BLaER1 treated with 17β-estradiol and CSF1 and Interleukin-3, amounts not matched to agents 10 nM and 100 nM (cell line): ENCODE measurements around the gene DUS1L.

Experiments
- H3K27ac ChIP-seq, 11 experiments: shearing (Covaris generic); formaldehyde crosslinking; 2 replicates each; pipeline ENCODE4 v1.8.1; 2022
- H3K27me3 ChIP-seq, 11 experiments: shearing (Covaris generic); formaldehyde crosslinking; 2 replicates each; pipeline ENCODE4 v1.8.1; 2022
- H3K36me3 ChIP-seq, 11 experiments: shearing (Covaris generic); formaldehyde crosslinking; 2 replicates each; pipeline ENCODE4 v1.8.1; 2022
- H3K4me1 ChIP-seq, 10 experiments: shearing (Covaris generic); formaldehyde crosslinking; 2 replicates each; pipeline ENCODE4 v1.8.1; 2022
- H3K4me2 ChIP-seq, 11 experiments: shearing (Covaris generic); formaldehyde crosslinking; 2 replicates each; pipeline ENCODE4 v1.8.1; 2022
- H3K4me3 ChIP-seq, 10 experiments: shearing (Covaris generic); formaldehyde crosslinking; 2 replicates each; pipeline ENCODE4 v1.8.1; 2022
- H3K9ac ChIP-seq, 11 experiments: shearing (Covaris generic); formaldehyde crosslinking; 2 replicates each; pipeline ENCODE4 v1.8.1; 2022
- H3K9me3 ChIP-seq, 11 experiments: shearing (Covaris generic); formaldehyde crosslinking; replicated peaks in 1 of 11; 2 replicates each; pipeline ENCODE4 v1.8.1; 2022
- H4K20me1 ChIP-seq, 11 experiments: shearing (Covaris generic); formaldehyde crosslinking; 2 replicates each; pipeline ENCODE4 v1.8.1; 2022
- Cebpa-rat ChIP-seq, 11 experiments: shearing (Covaris generic); IDR thresholded peaks; 2 replicates each; pipeline ENCODE4 v1.8.1; 2022

DUS1L gene

DNA sequence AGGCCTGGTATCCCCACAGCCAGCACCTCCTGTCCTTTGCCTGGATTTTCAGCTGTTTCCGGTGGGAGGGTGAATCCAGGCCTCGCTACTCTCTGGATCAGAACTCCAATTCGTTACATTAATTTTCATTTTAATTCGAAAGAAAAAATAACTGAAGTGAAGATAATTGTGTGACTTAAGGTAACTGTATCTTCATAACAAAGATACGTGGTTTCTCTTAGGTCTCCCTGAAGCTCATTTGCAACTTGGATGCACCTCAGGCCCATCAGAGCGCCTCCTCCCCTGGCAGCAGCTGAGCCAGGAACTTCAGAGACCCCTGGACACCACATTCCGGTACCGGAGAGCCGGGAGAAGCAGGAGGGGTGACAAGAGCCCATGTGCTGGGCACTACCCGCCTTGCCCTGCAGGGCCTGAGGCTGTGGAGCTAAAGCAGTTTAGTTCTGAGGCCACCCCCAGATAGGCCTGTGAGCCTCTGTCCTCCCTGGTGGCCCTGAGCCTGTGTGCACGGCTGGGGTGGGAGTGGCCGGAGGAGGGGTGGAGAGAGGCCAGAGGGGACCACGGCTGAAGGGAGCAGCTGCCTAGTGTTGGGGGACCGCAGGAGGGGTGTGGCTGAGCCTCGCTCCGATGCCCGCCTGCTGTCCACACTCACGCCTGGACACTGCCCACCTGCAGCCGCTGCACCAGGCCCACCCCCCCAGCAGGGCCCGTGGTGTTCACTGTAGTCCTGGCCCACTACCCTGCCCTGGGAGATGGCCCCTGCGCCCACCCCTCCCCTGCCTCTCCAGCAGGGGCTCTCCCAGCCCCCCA is 11.4 kb upstream of the DUS1L start:
- no peak for TF ChIP-seq Cebpa-rat (IDR thresholded peaks at IDR 0.05)
- Histone ChIP-seq H3K4me2 (peak overlapping the region in 5 of 11 experiments; percentile 10 to 55 (median 34); a peak in 7 of 22 replicates), H3K27ac (no peak overlapping the region), H3K36me3 (peaks cover 38 to 49% (median 43%) of the 10 kb centered on the region in 11 experiments), H3K9ac (0 out of 22 replicates have a peak overlapping the region, but pooled peaks of 2 of the 11 experiments have one; percentile 8 to 26), H3K4me1 (peaks cover 0 to 39% (median 14%) of the 10 kb centered on the region in 10 experiments; a peak in 11 of 20 replicates), H3K27me3 (no peaks in the 10 kb centered on the region), H4K20me1 (peaks cover 0 to 57% (median 47%) of the 10 kb centered on the region in 11 experiments; a peak in 19 of 22 replicates), H3K4me3 (no peak overlapping the region), H3K9me3 (no peaks in the 10 kb centered on the region)

DNA sequence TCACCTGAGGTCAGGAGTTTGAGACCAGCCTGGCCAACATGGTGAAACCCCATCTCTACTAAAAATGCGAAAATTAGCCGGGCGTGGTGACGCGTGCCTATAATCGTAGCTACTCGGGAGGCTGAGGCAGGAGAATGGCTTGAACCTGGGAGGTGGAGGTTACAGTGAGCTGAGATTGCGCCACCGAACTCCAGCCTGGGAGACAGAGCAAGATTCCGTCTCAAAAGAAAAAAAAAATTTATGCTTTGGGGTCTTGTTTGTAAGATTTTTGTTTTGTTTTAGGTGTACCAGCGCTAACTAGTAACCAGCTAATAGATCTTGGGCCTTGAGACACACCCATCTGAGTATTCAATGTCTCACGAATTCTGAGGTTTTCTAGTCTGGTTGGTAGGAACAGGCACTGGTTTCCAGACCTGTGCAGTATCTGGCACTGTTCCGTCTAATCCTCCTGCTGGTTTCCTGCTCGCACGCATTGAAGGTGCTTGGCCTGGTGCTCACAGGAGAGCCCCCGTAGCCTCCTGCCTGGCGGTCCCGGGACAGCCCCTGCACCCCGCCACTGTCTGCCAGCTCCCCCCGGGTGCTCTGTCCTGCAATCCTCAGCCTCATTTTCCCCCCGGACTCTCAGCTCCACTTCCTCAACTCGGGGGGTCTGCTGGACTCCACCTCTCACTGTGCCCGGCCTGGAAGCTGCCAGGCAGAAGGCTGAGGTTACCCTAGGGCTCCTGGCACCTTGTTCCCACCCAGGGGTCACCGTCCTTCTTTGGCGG is 10.6 kb upstream of the DUS1L start:
- peak overlapping the region in 5 of 11 experiments; percentile 13 to 55 (median 34); a peak in 9 of 22 replicates for H3K4me2 ChIP-seq

DNA sequence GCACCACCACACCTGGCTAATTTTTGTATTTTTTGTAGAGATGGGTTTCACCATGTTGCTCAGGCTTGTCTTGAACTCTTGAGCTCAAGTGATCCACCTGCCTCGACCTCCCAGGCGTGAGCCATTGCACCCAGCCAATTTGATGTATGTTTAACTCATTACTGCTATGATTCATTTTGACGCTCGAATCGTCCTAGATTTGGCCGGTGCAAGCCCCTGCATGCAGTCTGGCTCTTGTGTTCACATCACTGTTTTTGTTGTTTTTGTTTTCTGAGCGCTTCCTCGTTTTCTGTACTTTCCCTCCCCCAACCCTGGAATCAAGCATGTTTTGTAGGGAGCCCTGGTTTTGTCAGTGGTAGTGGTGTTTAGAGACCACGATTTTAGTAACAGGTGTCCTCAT is 7.8 kb upstream of the DUS1L start:
- peaks cover 0 to 39% (median 14%) of the 10 kb centered on the region in 10 experiments; a peak in 11 of 20 replicates for H3K4me1 ChIP-seq
- no peak overlapping the region for H3K4me2 ChIP-seq
- H3K36me3 ChIP-seq, result peaks cover 7 to 18% (median 12%) of the 10 kb centered on the region in 11 experiments; a peak in 21 of 22 replicates
- no peak overlapping the region for H3K9ac ChIP-seq
- no peaks in the 10 kb centered on the region for H3K9me3 ChIP-seq
- no peak overlapping the region for H3K27ac ChIP-seq
- no peak overlapping the region for H3K4me3 ChIP-seq
- no peak for TF ChIP-seq Cebpa-rat (IDR thresholded peaks at IDR 0.05)
- peaks cover 0 to 24% (median 18%) of the 10 kb centered on the region in 11 experiments; a peak in 12 of 22 replicates for H4K20me1 ChIP-seq
- H3K27me3 ChIP-seq, result no peaks in the 10 kb centered on the region

More for the DNA sequence above, 10.6 kb upstream of the DUS1L start:
- Histone ChIP-seq H3K9ac (0 out of 22 replicates have a peak overlapping the region, but pooled peaks of 2 of the 11 experiments have one; percentile 8 to 26), H3K4me1 (peaks cover 0 to 39% (median 14%) of the 10 kb centered on the region in 10 experiments; a peak in 11 of 20 replicates), H3K36me3 (peaks cover 32 to 43% (median 37%) of the 10 kb centered on the region in 11 experiments), H3K27me3 (no peaks in the 10 kb centered on the region), H4K20me1 (peaks cover 0 to 50% (median 42%) of the 10 kb centered on the region in 11 experiments; a peak in 18 of 22 replicates), H3K9me3 (no peaks in the 10 kb centered on the region), H3K4me3 (no peak overlapping the region), H3K27ac (no peak overlapping the region)
- TF ChIP-seq Cebpa-rat (IDR thresholded peaks at IDR 0.05), result no peak

DNA sequence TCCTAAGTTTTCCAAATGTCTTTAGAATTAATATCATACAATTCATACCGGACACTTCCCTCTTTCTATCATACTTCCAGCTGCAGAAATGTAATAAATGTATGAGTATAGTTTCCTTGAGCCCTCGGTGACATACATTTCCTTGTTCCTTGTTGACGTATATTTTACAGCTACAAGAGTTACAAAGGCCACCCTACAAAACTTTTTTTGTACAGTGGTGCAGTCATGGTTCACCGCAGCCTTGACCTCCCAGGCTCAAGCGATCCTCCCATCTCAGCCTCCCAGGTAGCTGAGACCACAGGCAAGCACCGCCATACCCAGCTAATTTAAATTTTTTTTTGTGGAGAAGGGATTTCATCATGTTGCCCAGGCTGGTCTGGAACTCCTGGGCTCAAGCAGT is 7.2 kb upstream of the DUS1L start:
- Histone ChIP-seq H3K9ac (no peak overlapping the region), H3K4me1 (peaks cover 0 to 39% (median 14%) of the 10 kb centered on the region in 10 experiments; a peak in 11 of 20 replicates), H3K4me3 (no peak overlapping the region), H3K36me3 (peaks cover under 1 to 12% (median 6%) of the 10 kb centered on the region in 11 experiments; a peak in 19 of 22 replicates), H3K27me3 (no peaks in the 10 kb centered on the region), H3K9me3 (no peaks in the 10 kb centered on the region), H3K4me2 (no peak overlapping the region), H3K27ac (no peak overlapping the region), H4K20me1 (peaks cover 0 to 18% (median 11%) of the 10 kb centered on the region in 11 experiments; a peak in 12 of 22 replicates)
- no peak for TF ChIP-seq Cebpa-rat (IDR thresholded peaks at IDR 0.05)

DNA sequence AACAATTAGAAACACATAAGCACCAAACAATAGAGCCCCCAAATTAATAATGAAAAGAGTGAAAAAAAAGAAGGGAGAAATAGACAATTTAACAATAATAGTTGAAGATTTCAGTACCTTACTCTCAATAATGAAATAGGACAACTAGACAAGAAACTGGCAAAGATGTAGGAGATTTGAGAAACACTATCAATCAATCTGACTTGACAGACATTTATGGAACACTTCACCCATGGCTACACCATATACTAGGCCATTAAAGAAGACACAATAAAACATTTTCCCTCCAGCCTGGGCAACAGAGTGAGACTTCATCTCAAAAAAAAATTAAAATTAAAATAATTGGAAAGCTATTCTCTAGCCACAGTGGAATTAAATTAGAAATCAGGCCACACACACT is 5.0 kb upstream of the DUS1L start:
- H4K20me1 ChIP-seq, result no peaks in the 10 kb centered on the region
- no peak overlapping the region for H3K9ac ChIP-seq
- no peaks in the 10 kb centered on the region for H3K27me3 ChIP-seq
- no peak overlapping the region for H3K27ac ChIP-seq
- no peak overlapping the region for H3K4me2 ChIP-seq
- H3K9me3 ChIP-seq, result no peaks in the 10 kb centered on the region
- no peaks in the 10 kb centered on the region for H3K36me3 ChIP-seq
- no peak overlapping the region for H3K4me3 ChIP-seq
- H3K4me1 ChIP-seq, result peaks cover 8 to 36% (median 12%) of the 10 kb centered on the region in 10 experiments; a peak in 19 of 20 replicates
- no peak for TF ChIP-seq Cebpa-rat (IDR thresholded peaks at IDR 0.05)

DNA sequence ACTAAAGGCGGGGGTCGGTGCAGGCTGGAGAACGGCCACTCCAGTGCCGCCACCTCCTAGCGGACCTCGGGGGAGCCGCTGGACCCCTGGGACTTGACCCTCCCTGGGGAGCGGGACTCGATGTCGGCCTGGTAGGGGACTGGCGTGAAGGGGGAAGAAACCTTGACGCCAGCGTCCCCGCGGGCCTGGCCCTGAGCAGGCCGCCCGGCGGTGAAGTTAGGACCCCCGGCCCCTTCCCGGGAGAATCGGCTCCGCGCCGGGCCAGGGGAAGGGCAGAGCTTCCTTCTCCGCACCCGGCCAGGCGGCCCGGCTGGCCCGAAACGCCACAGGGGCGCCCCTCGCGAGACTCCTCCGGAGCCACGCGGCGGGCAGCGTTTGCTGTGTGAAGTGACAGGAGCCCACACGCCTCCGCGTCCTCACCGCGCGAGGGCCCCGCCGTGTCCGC is 389 bp downstream of the DUS1L start:
- Histone ChIP-seq H3K9ac (peak overlapping the region; percentile 94 to 99 (median 97)), H3K9me3 (no peaks in the 10 kb centered on the region), H3K27me3 (no peaks in the 10 kb centered on the region), H3K27ac (peak overlapping the region; percentile 90 to 96 (median 94)), H3K4me3 (peak overlapping the region; percentile 84 to 99 (median 98)), H4K20me1 (peaks cover 0 to 49% (median 43%) of the 10 kb centered on the region in 11 experiments; a peak in 18 of 22 replicates), H3K4me1 (peaks cover 27 to 42% (median 36%) of the 10 kb centered on the region in 10 experiments), H3K36me3 (peaks cover 37 to 44% (median 40%) of the 10 kb centered on the region in 11 experiments), H3K4me2 (peak overlapping the region; percentile 92 to 100 (median 98))
- no peak for TF ChIP-seq Cebpa-rat (IDR thresholded peaks at IDR 0.05)

DNA sequence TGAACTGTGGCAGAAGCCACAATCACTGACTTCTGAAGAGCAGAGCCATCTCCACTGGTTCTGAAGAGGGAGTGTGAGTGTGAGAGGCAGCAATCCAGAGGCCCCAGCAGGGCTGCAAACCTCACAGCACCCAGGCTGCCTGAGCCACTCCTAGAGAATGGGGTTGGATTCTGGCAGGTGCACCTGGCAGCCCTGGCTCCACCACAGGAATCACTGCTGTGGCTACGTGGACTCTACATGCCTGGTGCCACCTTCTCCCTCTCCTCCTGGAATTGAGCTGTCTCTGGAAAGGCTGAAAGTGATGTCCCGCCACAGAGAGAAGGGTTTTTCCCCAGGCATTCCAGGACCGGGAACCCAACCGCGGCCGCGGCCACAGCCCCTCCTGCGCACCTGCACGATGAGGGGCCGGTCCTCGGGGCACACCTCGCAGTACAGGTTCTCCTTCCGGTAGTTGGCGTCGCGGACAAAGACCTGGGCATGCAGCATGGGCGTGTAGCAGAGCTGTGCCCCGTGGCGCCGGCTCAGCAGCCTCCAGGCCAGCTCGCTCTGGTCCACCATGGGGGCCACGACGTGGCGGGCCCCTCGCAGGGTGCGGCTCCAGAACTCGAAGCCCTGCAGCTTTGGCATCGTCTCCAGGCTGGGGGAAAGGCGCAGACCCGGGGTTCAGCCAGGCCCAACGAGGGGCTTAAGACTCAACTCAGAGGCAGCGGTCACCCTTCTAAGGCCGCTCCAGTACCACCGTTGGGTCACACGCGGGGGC is 991 bp downstream of the DUS1L start:
- peak overlapping the region; percentile 84 to 99 (median 98) for H3K4me3 ChIP-seq
- H3K9me3 ChIP-seq, result no peaks in the 10 kb centered on the region
- peak overlapping the region; percentile 90 to 96 (median 94) for H3K27ac ChIP-seq
- peak overlapping the region; percentile 92 to 100 (median 98) for H3K4me2 ChIP-seq
- H3K4me1 ChIP-seq, result peaks cover 27 to 49% (median 42%) of the 10 kb centered on the region in 10 experiments
- H4K20me1 ChIP-seq, result peaks cover 0 to 55% (median 49%) of the 10 kb centered on the region in 11 experiments; a peak in 18 of 22 replicates
- no peaks in the 10 kb centered on the region for H3K27me3 ChIP-seq
- H3K36me3 ChIP-seq, result peaks cover 43 to 50% (median 46%) of the 10 kb centered on the region in 11 experiments
- no peak for TF ChIP-seq Cebpa-rat (IDR thresholded peaks at IDR 0.05)
- H3K9ac ChIP-seq, result peak overlapping the region; percentile 94 to 99 (median 97)
